GM12864 (cell line): ENCODE data around the gene FAM217A.
"Not testable (repeated sequence)": the region's sequence is repeated elsewhere in the genome, so short reads cannot be mapped to it uniquely, and the experiment has no call there.

ENCODE experiments used
- DNase-seq: peaks from one replicate; pipeline ENCODE4 v3.0.0-alpha.2; 2011; ENCODE audit warnings: low read depth
- H3K4me3 ChIP-seq: 2 replicates; pipeline ENCODE4 v1.5.1; 2011; ENCODE audit warnings: mild to moderate bottlenecking, low read depth, low read length, control low read depth
- TF ChIP-seq, protein P1 (sequence below): IDR thresholded peaks from 2 replicates; pipeline ENCODE4 v1.5.1; 2011; ENCODE audit warnings: low read depth, mild to moderate bottlenecking, moderate library complexity, low read length, control low read depth, inconsistent platforms; ENCODE audit errors: missing control alignments

The FAM217A gene

DNA sequence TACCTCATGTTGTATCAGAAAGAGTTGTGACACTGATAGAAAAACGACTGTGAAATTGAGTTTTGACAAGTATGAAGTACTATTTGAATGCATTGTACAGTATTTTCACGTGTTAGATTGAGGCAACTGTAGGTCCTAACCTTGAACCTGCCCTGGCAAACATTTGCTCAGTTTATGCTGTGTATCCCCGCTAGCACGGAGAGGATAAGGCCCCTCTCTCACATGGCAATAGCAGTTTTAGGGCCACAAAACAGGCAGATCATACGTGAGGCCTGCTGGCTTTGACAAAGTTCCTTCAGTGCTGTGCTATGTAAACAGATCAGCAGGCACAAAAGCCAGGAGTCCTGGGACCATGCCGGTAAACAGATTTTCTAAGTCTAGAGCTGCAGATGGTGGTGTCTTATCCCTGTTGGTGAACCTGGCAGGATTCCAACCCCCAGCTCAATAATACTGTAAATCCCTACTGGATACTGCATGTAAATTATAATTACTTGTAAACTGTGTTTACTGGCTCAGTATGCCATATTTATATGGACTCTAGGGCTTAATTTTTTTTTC, 23.8 kb upstream of the FAM217A start:
- H3K4me3 ChIP-seq, result no peak overlapping the region
- DNase-seq, result no peak
- TF ChIP-seq, protein P1, sequence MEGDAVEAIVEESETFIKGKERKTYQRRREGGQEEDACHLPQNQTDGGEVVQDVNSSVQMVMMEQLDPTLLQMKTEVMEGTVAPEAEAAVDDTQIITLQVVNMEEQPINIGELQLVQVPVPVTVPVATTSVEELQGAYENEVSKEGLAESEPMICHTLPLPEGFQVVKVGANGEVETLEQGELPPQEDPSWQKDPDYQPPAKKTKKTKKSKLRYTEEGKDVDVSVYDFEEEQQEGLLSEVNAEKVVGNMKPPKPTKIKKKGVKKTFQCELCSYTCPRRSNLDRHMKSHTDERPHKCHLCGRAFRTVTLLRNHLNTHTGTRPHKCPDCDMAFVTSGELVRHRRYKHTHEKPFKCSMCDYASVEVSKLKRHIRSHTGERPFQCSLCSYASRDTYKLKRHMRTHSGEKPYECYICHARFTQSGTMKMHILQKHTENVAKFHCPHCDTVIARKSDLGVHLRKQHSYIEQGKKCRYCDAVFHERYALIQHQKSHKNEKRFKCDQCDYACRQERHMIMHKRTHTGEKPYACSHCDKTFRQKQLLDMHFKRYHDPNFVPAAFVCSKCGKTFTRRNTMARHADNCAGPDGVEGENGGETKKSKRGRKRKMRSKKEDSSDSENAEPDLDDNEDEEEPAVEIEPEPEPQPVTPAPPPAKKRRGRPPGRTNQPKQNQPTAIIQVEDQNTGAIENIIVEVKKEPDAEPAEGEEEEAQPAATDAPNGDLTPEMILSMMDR, result no peak

DNA sequence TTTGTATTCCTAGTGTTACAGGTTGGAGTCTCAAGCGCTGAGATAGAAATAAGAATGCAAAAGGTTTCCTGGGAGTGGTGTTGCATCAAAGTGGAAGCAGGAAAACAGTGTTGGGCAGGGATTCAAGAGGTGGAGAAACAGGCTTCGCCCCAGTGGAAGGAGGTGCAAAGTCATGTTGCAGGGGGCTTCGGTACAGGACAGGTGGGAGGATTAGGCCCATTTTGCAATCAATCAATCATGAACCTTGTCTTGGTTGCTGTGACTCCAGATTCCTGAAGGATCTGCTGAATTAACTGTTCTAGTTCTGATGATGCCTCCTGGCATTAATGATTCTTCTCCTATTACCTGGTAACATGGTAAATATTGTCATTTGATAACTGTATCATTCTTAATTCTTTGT, 22.4 kb upstream of the FAM217A start:
- H3K4me3 ChIP-seq, result no peak overlapping the region
- TF ChIP-seq, protein P1, result no peak
- no peak for DNase-seq

DNA sequence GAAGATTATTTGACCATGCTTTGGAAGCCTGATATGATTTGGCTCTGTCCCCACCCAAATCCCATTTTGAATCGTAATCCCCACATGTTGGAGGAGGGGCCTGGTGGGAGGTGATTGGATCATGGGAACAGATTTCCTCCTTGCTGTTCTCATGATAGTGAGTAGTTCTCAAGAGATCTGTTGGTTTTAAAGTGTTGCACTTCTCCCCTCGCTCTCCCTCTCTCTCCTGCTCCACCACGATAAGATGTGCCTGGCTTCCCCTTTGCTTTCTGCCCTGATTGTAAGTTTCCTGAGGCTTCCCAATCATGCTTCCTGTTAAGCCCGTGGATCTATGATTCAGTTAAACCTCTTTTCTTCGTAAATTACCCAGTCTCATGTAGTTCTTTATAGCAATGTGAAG, 21.7 kb upstream of the FAM217A start:
- no peak for DNase-seq
- TF ChIP-seq, protein P1, result no peak
- no peak overlapping the region for H3K4me3 ChIP-seq

DNA sequence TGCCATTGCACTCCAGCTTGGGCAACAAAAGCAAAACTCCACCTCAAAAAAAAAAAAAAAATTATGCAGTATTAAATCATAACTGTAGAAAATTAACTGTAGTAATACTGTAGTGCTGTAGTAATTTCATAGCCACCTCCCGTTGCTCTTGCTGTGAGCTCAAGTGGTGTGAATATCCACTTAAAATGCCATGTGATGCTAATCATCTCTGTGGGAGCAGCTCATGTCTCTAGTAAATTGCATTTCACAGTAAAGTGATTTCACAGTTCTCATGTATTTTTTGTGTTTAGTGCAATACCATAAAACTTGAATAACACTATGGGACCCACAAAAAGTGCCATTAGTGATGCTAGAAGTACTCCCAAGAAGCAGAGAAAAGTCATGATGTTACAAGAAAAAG, 14.4 kb upstream of the FAM217A start:
- TF ChIP-seq, protein P1, result no peak
- no peak for DNase-seq
- H3K4me3 ChIP-seq, result no peak overlapping the region

DNA sequence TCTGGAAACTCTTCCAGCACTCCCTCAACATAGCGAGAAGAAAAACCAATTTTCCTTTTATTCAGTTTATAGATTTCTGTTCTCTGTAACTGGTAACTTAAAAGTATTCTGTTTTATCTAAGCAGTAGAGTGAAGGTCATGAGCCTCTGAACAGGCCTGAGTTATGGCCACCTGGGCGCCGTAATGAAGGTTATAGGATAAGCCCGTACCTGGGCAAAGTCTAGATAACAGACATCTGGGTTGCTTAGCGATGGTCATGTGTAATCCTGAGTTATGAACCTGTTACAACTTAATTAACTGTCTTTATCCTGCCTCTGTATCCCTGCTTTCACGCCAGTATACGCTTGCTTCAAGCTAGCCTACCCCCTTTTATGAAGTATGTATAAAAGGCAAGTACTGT, 13.0 kb upstream of the FAM217A start:
- TF ChIP-seq, protein P1, result no peak
- no peak for DNase-seq
- no peak overlapping the region for H3K4me3 ChIP-seq

DNA sequence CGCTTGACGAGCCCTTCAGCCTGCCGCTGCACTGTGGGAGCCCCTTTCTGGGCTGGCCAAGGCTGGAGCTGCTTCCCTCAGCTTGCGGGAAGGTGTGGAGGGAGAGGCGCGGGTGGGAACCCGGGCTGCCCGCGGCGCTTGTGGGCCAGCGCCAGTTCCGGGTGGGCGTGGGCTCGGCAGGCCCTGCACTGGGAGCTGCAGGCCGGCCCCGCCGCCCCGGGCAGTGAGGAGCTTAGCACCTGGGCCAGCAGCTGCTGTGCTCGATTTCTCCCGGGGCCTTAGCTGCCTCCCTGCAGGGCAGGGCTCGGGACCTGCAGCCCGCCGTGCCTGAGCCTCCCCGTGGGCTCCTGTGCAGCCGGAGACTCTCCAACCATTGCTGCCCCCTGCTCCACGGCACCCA, 11.1 kb upstream of the FAM217A start:
- H3K4me3 ChIP-seq, DNase-seq: not testable (repeated sequence)

DNA sequence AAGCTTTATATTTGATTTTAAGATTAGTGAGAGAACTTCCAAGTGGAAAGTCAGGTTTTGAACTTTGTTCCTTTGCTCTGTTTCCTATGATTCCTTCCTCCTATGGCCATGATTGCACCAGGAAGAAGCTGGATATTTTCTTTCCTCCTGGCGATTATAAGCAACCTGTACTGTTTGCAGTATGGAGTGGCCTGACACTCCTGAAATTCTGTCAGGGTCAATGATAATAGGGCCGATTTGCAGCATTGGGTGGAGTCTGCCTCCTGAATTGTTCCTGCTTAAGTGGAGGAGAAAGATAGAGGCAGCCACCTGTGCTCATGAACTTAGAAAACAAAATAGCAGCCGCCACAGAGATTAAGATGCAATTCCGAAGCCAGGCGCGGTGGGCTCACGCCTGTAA, 9.8 kb upstream of the FAM217A start:
- no peak overlapping the region for H3K4me3 ChIP-seq
- TF ChIP-seq, protein P1, result no peak
- DNase-seq, result no peak
